AG04449 (cell line): Measurements from ENCODE around the gene FGF1.

ENCODE experiments used
- CTCF ChIA-PET: fragments of 350-600 bp; formaldehyde crosslinking; extraction: SDS; loops from one replicate; lab custom pipeline; 2021; ENCODE audit warnings: antibody characterized with exemption; lab: Yijun Ruan, JAX
- POLR2A ChIA-PET: fragments of 400-600, 350-600 bp; formaldehyde crosslinking; extraction: SDS; loops from one replicate; lab custom pipeline; 2020; ENCODE audit warnings: antibody characterized with exemption, inconsistent platforms; lab: Yijun Ruan, JAX
- DNase-seq: peaks from one replicate; pipeline ENCODE4 v3.0.0-alpha.2; 2010; ENCODE audit warnings: low read depth, low spot score
- H3K4me3 ChIP-seq: 2 replicates; pipeline ENCODE4 v1.5.1; 2011; ENCODE audit warnings: low read depth, mild to moderate bottlenecking, control low read depth, low read length
- TF ChIP-seq, protein P1 (sequence below): IDR thresholded peaks from one replicate; pipeline ENCODE4 v1.5.1; 2011; ENCODE audit warnings: mild to moderate bottlenecking, moderate library complexity, low read length, control low read depth, inconsistent platforms; ENCODE audit not compliant: insufficient read depth; ENCODE audit errors: missing control alignments

Gene FGF1

GRCh38 chr5:142677198-142677597 lies 8.7 kb downstream of the FGF1 start:
- CTCF ChIA-PET, result interaction anchor here (0.6 to 5.6 kb wide), 8 partner anchors 15 to 278 kb away, joined by 3 to 43 read pairs (median 6); no protein-coding TSS in a partner anchor
- POLR2A ChIA-PET, result no interaction called here
- TF ChIP-seq, protein P1, sequence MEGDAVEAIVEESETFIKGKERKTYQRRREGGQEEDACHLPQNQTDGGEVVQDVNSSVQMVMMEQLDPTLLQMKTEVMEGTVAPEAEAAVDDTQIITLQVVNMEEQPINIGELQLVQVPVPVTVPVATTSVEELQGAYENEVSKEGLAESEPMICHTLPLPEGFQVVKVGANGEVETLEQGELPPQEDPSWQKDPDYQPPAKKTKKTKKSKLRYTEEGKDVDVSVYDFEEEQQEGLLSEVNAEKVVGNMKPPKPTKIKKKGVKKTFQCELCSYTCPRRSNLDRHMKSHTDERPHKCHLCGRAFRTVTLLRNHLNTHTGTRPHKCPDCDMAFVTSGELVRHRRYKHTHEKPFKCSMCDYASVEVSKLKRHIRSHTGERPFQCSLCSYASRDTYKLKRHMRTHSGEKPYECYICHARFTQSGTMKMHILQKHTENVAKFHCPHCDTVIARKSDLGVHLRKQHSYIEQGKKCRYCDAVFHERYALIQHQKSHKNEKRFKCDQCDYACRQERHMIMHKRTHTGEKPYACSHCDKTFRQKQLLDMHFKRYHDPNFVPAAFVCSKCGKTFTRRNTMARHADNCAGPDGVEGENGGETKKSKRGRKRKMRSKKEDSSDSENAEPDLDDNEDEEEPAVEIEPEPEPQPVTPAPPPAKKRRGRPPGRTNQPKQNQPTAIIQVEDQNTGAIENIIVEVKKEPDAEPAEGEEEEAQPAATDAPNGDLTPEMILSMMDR, result no peak
- no peak for DNase-seq
- H3K4me3 ChIP-seq, result no peak overlapping the region

DNA sequence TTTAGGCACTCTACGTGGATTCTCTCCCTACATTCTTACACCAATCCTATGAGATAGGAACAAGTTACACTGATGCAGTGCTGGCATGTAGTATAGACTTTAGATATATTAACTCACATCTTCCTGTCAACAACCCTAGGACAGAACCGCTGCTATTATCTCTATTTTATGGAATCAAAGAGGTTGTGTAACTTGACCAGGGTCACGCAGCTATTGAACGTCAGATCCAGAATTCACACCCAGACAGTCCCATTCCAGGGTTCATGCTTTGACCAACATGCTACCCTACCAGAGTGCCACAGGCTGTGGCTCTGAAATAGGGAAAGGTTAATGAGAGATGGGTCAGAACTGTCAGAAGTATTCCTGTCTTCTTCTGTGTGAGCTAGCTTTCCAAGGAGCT lies 9.6 kb downstream of the FGF1 start:
- no peak overlapping the region for H3K4me3 ChIP-seq
- DNase-seq, result no peak
- POLR2A ChIA-PET, result no interaction called here
- CTCF ChIA-PET, result interaction anchor here (0.6 to 8.9 kb wide), 14 partner anchors 16 to 277 kb away, joined by 3 to 67 read pairs (median 5); no protein-coding TSS in a partner anchor
- TF ChIP-seq, protein P1, result no peak

DNA sequence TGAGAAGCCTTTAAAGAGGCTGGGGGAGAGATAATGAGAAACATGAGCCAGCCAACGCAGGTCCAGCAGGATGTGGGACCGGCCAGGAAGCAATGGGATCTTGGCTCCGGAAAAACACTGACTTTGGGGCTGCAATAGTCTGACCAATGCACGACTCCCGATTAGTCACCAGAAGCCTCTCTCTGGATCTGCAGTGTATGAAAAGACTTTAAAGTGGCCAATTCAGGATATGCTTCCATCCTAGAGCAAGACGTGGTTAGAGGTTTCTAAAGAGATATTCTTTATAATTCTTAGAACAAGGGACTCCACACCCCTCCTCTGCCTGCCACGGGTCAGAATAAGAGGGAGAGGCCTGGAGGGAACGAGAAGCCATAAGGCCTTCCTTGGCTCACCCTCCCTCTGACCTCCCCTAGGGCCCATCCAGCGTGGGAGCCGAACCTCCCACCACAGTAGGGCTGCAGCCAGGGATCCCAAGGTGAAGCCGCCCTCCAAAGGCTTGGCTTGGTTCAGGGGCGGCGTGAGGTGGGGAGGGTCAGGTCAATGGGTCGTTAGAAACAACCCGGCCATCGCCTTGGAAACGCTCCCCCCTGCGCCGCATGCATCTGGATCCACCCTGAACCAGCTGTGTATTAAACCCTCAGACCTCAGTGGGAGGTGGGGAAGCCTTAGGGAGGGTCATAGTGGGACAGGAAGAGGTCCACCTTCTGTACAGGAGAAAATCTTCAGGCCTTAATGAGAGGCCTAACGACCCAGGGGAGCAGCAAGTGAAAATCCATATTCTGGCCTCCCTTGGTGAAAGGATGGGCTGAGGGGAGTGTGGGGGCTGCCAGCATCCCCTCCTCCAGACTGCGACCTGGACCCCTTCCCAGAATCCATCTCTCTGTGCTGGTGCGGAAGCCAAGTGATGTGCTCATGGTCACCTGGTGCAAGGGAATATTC lies 11.1 kb downstream of the FGF1 start:
- TF ChIP-seq, protein P1, result no peak
- CTCF ChIA-PET, result interaction anchor here (0.7 to 8.9 kb wide), 11 partner anchors 11 to 126 kb away, joined by 3 to 67 read pairs (median 5); partner anchors contain the start of gene FGF1
- no peak overlapping the region for H3K4me3 ChIP-seq
- POLR2A ChIA-PET, result no interaction called here
- peak; percentile 26 for DNase-seq

GRCh38 chr5:142671801-142672200 lies 14.1 kb downstream of the FGF1 start:
- POLR2A ChIA-PET, result interaction anchor here (1.0 kb wide), 1 partner anchor 54 kb away, joined by 3 read pairs; no protein-coding TSS in a partner anchor
- peak; percentile 47 for DNase-seq
- H3K4me3 ChIP-seq, result no peak overlapping the region
- TF ChIP-seq, protein P1, result no peak
- CTCF ChIA-PET, result interaction anchor here (0.8 to 8.9 kb wide), 6 partner anchors 12 to 41 kb away, joined by 4 to 67 read pairs (median 19); partner anchors contain the start of gene FGF1

GRCh38 chr5:142671266-142671665 lies 14.6 kb downstream of the FGF1 start:
- ChIA-PET CTCF (interaction anchor here (0.7 to 8.9 kb wide), 8 partner anchors 12 to 209 kb away, joined by 3 to 67 read pairs (median 8); partner anchors contain the start of gene FGF1), POLR2A (interaction anchor here (0.5 to 1.0 kb wide), 2 partner anchors 19 to 54 kb away, joined by 3 read pairs; no protein-coding TSS in a partner anchor)
- no peak overlapping the region for H3K4me3 ChIP-seq
- TF ChIP-seq, protein P1, result no peak
- DNase-seq, result no peak
